HG03175 (cell line): ENCODE results near the gene PHYHD1.
"Not testable (repeated sequence)": the region's sequence is repeated elsewhere in the genome, so short reads cannot be mapped to it uniquely, and the experiment has no call there.

Source experiments
- ATAC-seq: cut with Tn5 transposase; IDR thresholded peaks from one replicate; pipeline ENCODE4 v1.9.1; 2021; ENCODE audit warnings: mild to moderate bottlenecking, moderate library complexity; ENCODE audit not compliant: unreplicated experiment

The PHYHD1 gene

GRCh38 chr9:128919402-128920089, 1.2 kb upstream of the PHYHD1 start:
- ATAC-seq: no peak

GRCh38 chr9:128921881-128922763, 1.3 kb downstream of the PHYHD1 start:
- ATAC-seq: no peak

- ATAC-seq: no peak
These were observed 2.7 kb downstream of the PHYHD1 start for GRCh38 chr9:128923493-128923883.

GRCh38 chr9:128927731-128928411, 7.1 kb downstream of the PHYHD1 start:
- ATAC-seq: no peak

- ATAC-seq: no peak
These were observed 7.8 kb downstream of the PHYHD1 start for GRCh38 chr9:128928624-128929023.

GRCh38 chr9:128929560-128929959, 8.8 kb downstream of the PHYHD1 start:
- ATAC-seq: no peak

- no peak for ATAC-seq
These were observed 12.9 kb downstream of the PHYHD1 start for GRCh38 chr9:128933731-128934130.

- no peak for ATAC-seq
These were observed 15.5 kb downstream of the PHYHD1 start for GRCh38 chr9:128936171-128936865.

- ATAC-seq: no peak
These were observed 16.8 kb downstream of the PHYHD1 start for GRCh38 chr9:128937310-128938165.

- ATAC-seq: no peak
These were observed 19.6 kb downstream of the PHYHD1 start for GRCh38 chr9:128940271-128940921.

DNA sequence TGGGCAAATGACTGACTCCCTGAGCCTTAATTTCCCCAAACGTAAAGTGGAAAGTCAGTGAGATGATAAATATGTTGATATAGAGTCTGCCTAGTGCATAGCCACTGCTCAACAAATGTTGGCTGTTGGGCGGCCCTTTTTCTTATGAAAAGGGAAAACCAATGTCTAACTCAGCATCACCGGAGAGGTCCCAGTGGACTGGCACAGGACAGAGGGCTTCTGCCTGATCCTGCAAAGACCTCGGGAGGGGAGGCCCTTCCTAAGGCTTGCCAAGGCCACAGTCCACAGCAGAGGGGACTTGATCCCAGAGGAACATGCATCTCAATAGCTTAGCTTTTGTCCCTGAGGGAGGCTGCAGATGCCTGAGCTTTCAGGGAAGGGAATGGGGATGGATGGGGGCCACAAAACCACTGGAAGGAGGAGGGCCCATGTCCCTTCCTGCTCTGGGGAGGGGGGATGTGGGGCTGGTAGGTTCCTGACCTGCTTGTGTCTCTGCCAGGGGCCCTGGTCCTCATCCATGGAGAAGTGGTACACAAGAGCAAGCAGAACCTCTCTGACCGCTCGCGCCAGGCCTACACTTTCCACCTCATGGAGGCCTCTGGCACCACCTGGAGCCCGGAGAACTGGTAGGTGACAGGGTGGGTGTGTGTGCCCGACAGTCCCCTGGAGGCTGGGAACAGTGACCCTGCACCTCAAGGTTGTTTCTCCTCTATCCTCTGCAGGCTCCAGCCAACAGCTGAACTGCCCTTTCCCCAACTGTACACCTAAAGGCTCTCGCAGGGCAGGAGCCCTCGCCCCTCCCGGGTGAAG, 20.4 kb downstream of the PHYHD1 start:
- no peak for ATAC-seq

DNA sequence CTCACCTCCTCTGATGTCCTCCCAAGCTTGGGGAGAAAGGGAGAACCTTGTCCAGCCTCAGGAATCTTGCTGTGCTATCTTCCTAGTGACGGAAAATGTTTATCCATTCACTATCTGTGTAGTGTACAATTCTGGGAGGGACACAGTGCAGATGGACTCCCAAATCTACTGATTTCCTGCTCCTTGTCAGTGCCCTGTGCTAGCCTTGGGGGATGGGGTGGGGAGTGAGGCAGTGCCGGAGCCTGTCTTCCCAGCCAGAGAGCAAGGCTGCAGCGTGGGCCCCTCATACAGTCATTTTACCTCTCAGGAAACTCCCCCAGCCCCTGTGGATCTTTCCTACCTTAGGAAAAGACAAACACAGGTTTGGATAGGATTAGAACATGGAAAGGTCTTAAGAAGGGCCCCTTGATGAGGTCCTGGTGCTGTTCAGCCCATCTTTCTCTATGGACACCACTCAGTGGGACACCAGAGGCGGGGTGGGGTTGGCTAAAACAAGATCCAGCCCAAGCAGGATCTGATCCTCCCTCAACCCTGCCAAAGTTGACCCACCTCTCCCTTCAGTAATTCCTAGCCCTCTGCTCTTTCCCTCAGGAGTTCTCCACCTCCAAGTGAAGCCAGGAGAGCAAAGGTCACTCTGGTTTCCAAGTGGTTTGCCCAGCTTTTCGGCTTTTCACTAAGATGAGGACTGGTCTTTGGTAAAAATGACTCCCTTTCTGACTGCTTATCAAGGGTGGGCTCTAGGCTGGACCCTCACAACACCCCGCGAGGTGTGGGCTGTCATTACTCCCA, 23.2 kb downstream of the PHYHD1 start:
- no peak for ATAC-seq

DNA sequence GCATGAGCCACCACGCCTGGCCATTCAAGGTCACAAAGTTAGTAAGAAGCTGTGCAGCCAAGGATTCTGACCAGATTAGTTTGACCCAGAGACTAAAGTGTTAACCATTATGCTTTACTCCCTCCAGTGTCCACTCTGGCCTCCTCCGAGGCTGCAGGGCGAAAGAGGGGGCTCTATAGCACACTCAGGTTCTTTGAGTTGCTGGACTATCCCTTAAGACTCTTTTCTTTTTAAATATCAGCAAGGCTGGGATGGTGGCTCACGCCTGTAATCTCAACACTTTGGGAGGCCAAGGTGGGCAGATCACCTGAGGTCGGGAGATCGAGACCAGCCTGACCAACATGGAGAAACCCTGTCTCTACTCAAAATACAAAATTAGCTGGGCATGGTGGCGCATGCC, 24.2 kb downstream of the PHYHD1 start:
- not testable (repeated sequence) for ATAC-seq

GRCh38 chr9:128945798-128946501, 25.2 kb downstream of the PHYHD1 start:
- ATAC-seq: no peak

- peak; percentile 2 for ATAC-seq
These were observed 25.9 kb downstream of the PHYHD1 start for GRCh38 chr9:128946571-128947276.

DNA sequence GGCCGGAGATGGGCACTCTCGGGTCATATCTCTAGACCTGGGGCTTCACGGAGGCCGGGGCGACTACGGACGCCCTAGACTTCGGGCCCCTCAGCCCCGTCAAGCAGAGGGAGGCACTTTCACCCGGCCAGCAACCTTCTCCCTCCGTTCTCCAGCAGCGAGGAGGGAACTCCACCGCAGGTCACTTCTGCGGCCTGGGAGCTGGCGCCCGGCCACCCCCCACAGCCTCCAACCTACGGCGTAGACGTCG, 26.4 kb downstream of the PHYHD1 start:
- ATAC-seq: peak; percentile 27
